ENCODE data around the gene ABCC1. TPM values are rescaled to one million over a fixed set of nuclear protein-coding genes. Genes with fewer than 3 reads are reported as not detected.
A peak's percentile ranks its signal among the peaks of the same experiment; 100 is the strongest.

ABCC1 gene
- total RNA-seq, 1 experiment from 2014 or later = 11.8 TPM

DNA sequence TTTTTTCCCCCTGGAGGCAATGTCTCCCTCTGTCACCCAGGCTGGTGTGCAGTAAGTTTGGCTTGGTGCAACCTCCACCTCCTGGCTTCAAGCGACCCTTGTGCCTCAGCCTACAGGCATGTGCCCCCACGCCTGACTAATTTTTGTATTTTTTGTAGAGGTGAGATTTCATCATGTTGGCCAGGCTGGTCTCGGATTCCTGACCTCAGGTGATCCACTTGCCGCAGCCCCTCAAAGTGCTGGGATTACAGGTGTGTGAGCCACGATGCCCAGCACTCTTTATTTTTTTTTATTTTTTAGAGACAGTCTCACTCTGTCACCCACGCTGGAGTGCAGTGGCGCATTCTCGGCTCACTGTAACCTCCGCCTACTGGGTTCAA lies 160.7 kb downstream of the ABCC1 start:
- no peak for DNase-seq (ENCODE audit: low read depth)

- DNase-seq (ENCODE audit: low read depth) = no peak
These were observed 162.2 kb downstream of the ABCC1 start for GRCh38 chr16:16111639-16112038.

- no peak for DNase-seq (ENCODE audit: low read depth)
These were observed 163.1 kb downstream of the ABCC1 start for GRCh38 chr16:16112450-16113053.

- no peak for DNase-seq (ENCODE audit: low read depth)
These were observed 163.7 kb downstream of the ABCC1 start for GRCh38 chr16:16113076-16113475.

DNA sequence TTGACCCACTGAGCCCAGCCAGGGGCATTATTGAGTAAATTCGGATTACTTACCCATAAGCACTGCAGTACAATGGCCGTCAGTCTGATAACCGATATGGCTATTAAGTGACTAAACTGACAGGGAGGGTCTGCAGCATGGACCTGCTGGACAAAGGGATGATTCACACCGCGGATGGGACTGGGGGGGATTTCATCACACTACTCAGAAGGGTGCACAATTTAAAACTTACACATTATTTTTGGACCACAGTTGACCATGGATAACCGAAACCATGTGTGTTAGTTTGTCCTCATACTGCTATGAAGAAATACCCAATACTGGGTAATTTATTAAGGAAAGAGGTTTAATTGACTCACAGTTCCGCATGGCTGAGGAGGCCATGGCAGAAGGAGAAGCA lies 167.4 kb downstream of the ABCC1 start:
- DNase-seq (ENCODE audit: low read depth) = no peak

GRCh38 chr16:16118337-16118736 lies 168.9 kb downstream of the ABCC1 start:
- DNase-seq (ENCODE audit: low read depth) = no peak

- no peak for DNase-seq (ENCODE audit: low read depth)
These were observed 170.6 kb downstream of the ABCC1 start for GRCh38 chr16:16120044-16120381.

GRCh38 chr16:16120382-16121184 lies 171.2 kb downstream of the ABCC1 start:
- no peak for DNase-seq (ENCODE audit: low read depth)

GRCh38 chr16:16121185-16121727 lies 171.8 kb downstream of the ABCC1 start:
- no peak for DNase-seq (ENCODE audit: low read depth)

- no peak for DNase-seq (ENCODE audit: low read depth)
These were observed 172.8 kb downstream of the ABCC1 start for GRCh38 chr16:16122264-16122663.

DNA sequence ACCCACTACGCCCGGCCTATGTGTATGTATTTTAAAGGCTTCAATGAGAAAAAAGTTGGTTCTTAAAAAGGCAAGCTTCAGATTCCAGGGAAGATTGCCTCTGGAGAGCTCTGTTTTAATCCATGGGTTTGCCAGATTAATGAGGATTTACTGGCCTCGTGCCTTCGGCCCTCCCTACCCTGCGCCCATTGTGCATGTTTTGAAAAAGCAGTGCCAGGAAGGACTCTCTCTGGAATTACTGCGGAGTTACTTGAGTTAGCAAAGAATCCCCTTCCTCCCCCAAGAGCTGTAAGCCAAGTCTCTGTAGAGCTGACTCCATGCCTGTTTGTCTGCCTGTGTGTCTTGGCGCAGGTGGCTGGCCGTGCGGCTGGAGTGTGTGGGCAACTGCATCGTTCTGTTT lies 175.0 kb downstream of the ABCC1 start:
- DNase-seq (ENCODE audit: low read depth) = no peak

DNA sequence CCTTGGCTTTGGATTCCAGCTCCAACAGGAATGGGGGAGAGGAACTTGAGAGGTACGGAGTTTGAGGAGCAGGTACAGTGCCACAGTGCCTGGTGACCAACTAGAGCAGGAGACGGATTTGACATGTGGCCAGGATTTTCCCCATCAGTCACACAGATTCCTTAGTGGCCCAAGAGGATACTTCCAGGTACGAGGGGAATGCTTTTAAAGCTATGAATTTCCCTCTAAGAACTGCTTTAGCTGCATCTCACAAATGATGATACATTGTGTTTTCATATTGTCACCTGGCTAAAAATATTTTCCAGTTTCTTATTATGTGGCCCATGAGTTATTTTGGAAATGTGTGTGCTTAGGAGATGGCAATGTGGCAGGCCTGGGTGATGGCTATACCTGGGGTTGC lies 175.6 kb downstream of the ABCC1 start:
- no peak for DNase-seq (ENCODE audit: low read depth)

- no peak for DNase-seq (ENCODE audit: low read depth)
These were observed 177.5 kb downstream of the ABCC1 start for GRCh38 chr16:16126896-16127295.

- peak; percentile 65 for DNase-seq (ENCODE audit: low read depth)
These were observed 178.2 kb downstream of the ABCC1 start for GRCh38 chr16:16127469-16128116.

DNA sequence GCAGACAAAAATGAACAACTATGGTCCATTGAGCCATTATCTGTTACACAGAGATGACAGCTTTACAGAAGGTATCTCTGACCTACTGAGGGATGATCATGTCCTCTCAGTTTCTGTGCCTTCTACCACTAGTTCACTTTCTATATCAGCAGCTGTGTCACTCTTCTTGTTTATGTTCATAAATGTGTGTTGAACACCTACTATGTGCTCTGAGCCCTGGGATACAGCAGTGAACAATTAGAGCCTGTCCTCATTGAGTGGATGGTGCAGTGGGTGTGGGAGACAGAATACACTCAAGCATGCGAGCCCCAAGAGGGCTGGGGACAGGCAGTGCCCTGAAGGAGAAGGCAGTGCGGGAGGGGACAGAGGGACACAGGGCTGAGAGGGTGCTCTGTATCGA lies 181.8 kb downstream of the ABCC1 start:
- DNase-seq (ENCODE audit: low read depth) = no peak

- no peak for DNase-seq (ENCODE audit: low read depth)
These were observed 182.2 kb downstream of the ABCC1 start for GRCh38 chr16:16131659-16132058.

DNA sequence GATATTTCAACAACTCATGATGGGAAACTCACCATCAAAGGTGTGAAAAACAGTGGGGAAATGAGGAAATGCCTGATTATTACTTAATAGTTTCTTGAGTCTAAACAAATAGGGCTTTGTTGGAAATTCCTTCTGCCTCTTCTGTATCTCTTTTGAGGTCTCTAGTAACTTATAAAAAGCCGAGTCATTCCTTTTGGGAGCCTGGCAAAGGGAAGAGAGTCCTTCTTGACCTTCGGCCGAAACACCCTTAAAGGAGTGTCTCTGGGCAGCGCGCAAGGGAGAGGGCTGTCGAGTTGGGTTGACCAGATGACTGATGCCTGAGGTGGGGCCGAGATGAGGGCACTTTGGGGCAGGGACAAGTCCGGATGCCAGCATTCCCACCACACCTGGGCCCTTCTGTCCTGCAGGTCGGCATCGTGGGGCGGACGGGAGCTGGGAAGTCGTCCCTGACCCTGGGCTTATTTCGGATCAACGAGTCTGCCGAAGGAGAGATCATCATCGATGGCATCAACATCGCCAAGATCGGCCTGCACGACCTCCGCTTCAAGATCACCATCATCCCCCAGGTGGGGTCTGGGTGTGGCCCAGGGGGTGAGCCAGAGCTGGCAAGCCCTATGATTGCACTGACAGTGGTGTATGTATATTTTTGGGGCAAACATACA lies 184.7 kb downstream of the ABCC1 start:
- no peak for DNase-seq (ENCODE audit: low read depth)

DNA sequence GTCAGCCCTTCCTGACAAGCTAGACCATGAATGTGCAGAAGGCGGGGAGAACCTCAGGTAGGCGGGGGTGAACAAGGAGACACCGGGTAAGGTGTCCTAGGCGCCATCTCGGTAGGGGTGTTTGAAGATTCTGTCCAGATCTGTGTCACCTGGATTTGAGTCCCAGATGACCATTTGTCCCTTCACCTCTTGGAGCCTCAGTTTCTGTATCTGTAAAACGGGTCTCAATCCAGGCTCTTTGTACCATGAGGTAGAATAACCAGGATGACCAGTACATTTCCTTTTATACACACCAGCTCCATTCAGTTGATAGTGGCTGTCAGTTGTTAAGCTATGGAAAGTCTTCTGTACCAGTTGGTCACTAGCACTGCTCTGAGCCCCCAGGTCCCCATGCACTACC lies 187.2 kb downstream of the ABCC1 start:
- DNase-seq (ENCODE audit: low read depth) = no peak

GRCh38 chr16:16137110-16137509 lies 187.7 kb downstream of the ABCC1 start:
- DNase-seq (ENCODE audit: low read depth) = no peak

GRCh38 chr16:16138034-16138635 lies 188.7 kb downstream of the ABCC1 start:
- no peak for DNase-seq (ENCODE audit: low read depth)

DNA sequence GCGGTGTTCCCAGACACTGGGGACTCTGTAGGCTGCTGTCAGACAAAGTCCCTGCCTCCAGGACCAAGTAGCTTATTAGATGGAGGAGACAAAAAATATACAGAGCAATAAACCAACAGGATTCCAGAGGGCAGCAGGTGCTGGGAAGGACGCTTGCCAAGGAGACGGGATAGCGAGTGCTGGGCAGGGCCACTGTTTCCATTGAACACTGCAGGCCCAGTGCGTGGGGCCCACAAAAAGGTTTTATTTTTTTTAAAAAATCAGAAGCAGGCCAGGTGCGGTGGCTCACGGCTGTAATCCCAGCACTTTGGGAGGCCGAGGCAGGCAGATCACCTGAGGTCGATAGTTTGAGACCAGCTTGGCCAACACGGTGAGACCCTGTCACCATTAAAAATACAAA lies 189.6 kb downstream of the ABCC1 start:
- no peak for DNase-seq (ENCODE audit: low read depth)

DNA sequence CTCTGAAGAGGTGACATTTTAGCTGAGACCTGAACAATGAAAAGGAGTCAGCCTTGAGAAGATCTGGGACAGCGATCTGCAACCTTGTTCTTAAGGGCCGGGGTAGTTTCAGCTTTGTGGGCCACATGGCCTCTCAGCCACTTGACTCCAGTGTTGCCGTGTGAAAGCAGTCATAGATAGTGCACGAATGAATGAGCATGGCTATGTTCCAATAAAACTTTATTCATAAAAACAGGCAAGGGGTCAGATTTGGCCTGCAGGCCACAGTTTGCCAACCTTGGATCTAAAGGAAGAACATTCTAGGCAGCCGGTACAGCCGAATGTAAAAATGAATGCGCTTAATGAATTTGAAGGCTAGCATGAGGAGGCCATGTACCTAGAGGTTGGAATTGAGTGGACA lies 190.4 kb downstream of the ABCC1 start:
- DNase-seq (ENCODE audit: low read depth) = no peak
